ENCODE results near the gene RILPL1.
"Not testable (repeated sequence)": the region's sequence is repeated elsewhere in the genome, so short reads cannot be mapped to it uniquely, and the experiment has no call there.

The RILPL1 gene
- 5.3 to 7.3 (median 6.6) reads per million in 3 donors for total RNA-seq

GRCh38 chr12:123533672-123534643, at the start of gene RILPL1:
TSS of gene RILPL1 (minus strand) at chr12:123533719. CDS start at chr12:123533482, 237 bp downstream.
- peaks cover 17% of the 10 kb centered on the region for H3K4me1 ChIP-seq (ENCODE audit: control insufficient read depth, insufficient read depth, low read length, poor library complexity, severe bottlenecking)
- peak; percentile 7 to 27 (median 21) for DNase-seq
- no peaks in the 10 kb centered on the region for H3K36me3 ChIP-seq (ENCODE audit: control insufficient read depth, insufficient read depth, low read length)
- peak within 1 kb of the TSS; percentile 73 for H3K4me3 ChIP-seq (ENCODE audit: insufficient read depth, low read depth, low read length, poor library complexity, severe bottlenecking)
- H3K27me3 ChIP-seq (replicated peaks; ENCODE audit: control insufficient read depth, insufficient read depth, low read length, poor library complexity, severe bottlenecking), result no peaks in the 10 kb centered on the region
- H3K27ac ChIP-seq (ENCODE audit: insufficient read depth, low read length, poor library complexity, severe bottlenecking), result peak within 1 kb of the TSS; percentile 25
- H3K9me3 ChIP-seq (ENCODE audit: control insufficient read depth, low read length), result no peaks in the 10 kb centered on the region

DNA sequence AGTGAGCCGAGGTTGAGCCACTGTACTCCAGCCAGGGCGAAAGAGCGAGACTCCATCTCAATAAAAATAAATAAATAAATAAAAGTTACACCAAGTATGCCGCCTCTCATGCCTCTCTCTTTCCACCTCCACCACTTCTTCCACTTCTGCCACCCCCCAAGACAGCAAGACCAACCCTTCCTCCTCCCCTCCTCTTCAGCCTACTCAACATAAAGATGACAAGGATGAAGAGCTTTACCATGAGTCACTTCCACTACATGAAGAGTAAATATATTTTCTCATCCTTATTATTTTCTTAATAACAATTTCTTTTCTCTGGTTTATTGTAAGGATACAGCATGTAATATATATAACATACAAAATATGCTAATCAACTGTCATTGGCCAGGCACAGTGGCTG, 47.3 kb upstream of the RILPL1 start:
- Histone ChIP-seq H3K4me3 (ENCODE audit: insufficient read depth, low read depth, low read length, poor library complexity, severe bottlenecking) (no peak overlapping the region), H3K9me3 (ENCODE audit: control insufficient read depth, low read length) (no peaks in the 10 kb centered on the region), H3K27ac (ENCODE audit: insufficient read depth, low read length, poor library complexity, severe bottlenecking) (no peak overlapping the region), H3K4me1 (ENCODE audit: control insufficient read depth, insufficient read depth, low read length, poor library complexity, severe bottlenecking) (peaks cover 18% of the 10 kb centered on the region), H3K36me3 (ENCODE audit: control insufficient read depth, insufficient read depth, low read length) (no peaks in the 10 kb centered on the region), H3K27me3 (replicated peaks; ENCODE audit: control insufficient read depth, insufficient read depth, low read length, poor library complexity, severe bottlenecking) (no peaks in the 10 kb centered on the region)
- no peak for DNase-seq

GRCh38 chr12:123578829-123579228, 45.3 kb upstream of the RILPL1 start:
- not testable (repeated sequence) for H3K36me3 ChIP-seq (ENCODE audit: control insufficient read depth, insufficient read depth, low read length)

DNA sequence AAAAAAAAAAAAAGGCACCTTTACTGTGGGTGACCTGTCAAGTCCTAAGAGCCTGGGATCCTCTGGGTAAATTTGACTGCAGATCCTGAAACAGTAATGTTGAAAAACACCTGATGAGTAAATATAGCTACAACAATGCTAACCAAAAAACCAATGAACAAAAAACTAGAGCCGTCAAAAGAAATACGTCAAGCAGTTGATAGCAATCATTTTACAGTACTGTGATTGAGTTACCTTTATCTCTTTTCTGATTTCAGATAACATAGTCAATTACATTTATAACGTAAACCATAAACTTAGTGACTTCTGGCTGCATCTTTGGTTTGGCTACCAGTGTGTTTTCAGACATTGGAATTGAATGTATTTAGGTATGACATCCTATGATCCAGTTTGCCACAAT, 44.7 kb upstream of the RILPL1 start:
- no peak for DNase-seq
- Histone ChIP-seq H3K4me3 (ENCODE audit: insufficient read depth, low read depth, low read length, poor library complexity, severe bottlenecking) (no peak overlapping the region), H3K27me3 (replicated peaks; ENCODE audit: control insufficient read depth, insufficient read depth, low read length, poor library complexity, severe bottlenecking) (no peaks in the 10 kb centered on the region), H3K4me1 (ENCODE audit: control insufficient read depth, insufficient read depth, low read length, poor library complexity, severe bottlenecking) (peaks cover 8% of the 10 kb centered on the region), H3K9me3 (ENCODE audit: control insufficient read depth, low read length) (no peaks in the 10 kb centered on the region), H3K27ac (ENCODE audit: insufficient read depth, low read length, poor library complexity, severe bottlenecking) (no peak overlapping the region), H3K36me3 (ENCODE audit: control insufficient read depth, insufficient read depth, low read length) (no peaks in the 10 kb centered on the region)

More at GRCh38 chr12:123578829-123579228, 45.3 kb upstream of the RILPL1 start:
- not testable (repeated sequence) for DNase-seq; H3K27me3 ChIP-seq (replicated peaks; ENCODE audit: control insufficient read depth, insufficient read depth, low read length, poor library complexity, severe bottlenecking); H3K27ac ChIP-seq (ENCODE audit: insufficient read depth, low read length, poor library complexity, severe bottlenecking); H3K4me3 ChIP-seq (ENCODE audit: insufficient read depth, low read depth, low read length, poor library complexity, severe bottlenecking); H3K9me3 ChIP-seq (ENCODE audit: control insufficient read depth, low read length); H3K4me1 ChIP-seq (ENCODE audit: control insufficient read depth, insufficient read depth, low read length, poor library complexity, severe bottlenecking)

- Histone ChIP-seq H3K4me3 (ENCODE audit: insufficient read depth, low read depth, low read length, poor library complexity, severe bottlenecking) (no peak overlapping the region), H3K36me3 (ENCODE audit: control insufficient read depth, insufficient read depth, low read length) (no peaks in the 10 kb centered on the region), H3K27ac (ENCODE audit: insufficient read depth, low read length, poor library complexity, severe bottlenecking) (no peak overlapping the region), H3K27me3 (replicated peaks; ENCODE audit: control insufficient read depth, insufficient read depth, low read length, poor library complexity, severe bottlenecking) (no peaks in the 10 kb centered on the region), H3K4me1 (ENCODE audit: control insufficient read depth, insufficient read depth, low read length, poor library complexity, severe bottlenecking) (no peaks in the 10 kb centered on the region), H3K9me3 (ENCODE audit: control insufficient read depth, low read length) (no peaks in the 10 kb centered on the region)
- DNase-seq, result no peak
Measured at GRCh38 chr12:123576611-123577010, 43.1 kb upstream of the RILPL1 start.

GRCh38 chr12:123573870-123574269, 40.4 kb upstream of the RILPL1 start:
- Histone ChIP-seq H3K36me3 (ENCODE audit: control insufficient read depth, insufficient read depth, low read length) (no peaks in the 10 kb centered on the region), H3K4me3 (ENCODE audit: insufficient read depth, low read depth, low read length, poor library complexity, severe bottlenecking) (no peak overlapping the region), H3K27me3 (replicated peaks; ENCODE audit: control insufficient read depth, insufficient read depth, low read length, poor library complexity, severe bottlenecking) (no peaks in the 10 kb centered on the region), H3K27ac (ENCODE audit: insufficient read depth, low read length, poor library complexity, severe bottlenecking) (no peak overlapping the region), H3K9me3 (ENCODE audit: control insufficient read depth, low read length) (no peaks in the 10 kb centered on the region), H3K4me1 (ENCODE audit: control insufficient read depth, insufficient read depth, low read length, poor library complexity, severe bottlenecking) (no peaks in the 10 kb centered on the region)
- no peak for DNase-seq

- no peak overlapping the region for H3K4me3 ChIP-seq (ENCODE audit: insufficient read depth, low read depth, low read length, poor library complexity, severe bottlenecking)
- no peaks in the 10 kb centered on the region for H3K36me3 ChIP-seq (ENCODE audit: control insufficient read depth, insufficient read depth, low read length)
- no peaks in the 10 kb centered on the region for H3K4me1 ChIP-seq (ENCODE audit: control insufficient read depth, insufficient read depth, low read length, poor library complexity, severe bottlenecking)
- H3K9me3 ChIP-seq (ENCODE audit: control insufficient read depth, low read length), result no peaks in the 10 kb centered on the region
- H3K27ac ChIP-seq (ENCODE audit: insufficient read depth, low read length, poor library complexity, severe bottlenecking), result no peak overlapping the region
- no peaks in the 10 kb centered on the region for H3K27me3 ChIP-seq (replicated peaks; ENCODE audit: control insufficient read depth, insufficient read depth, low read length, poor library complexity, severe bottlenecking)
- no peak for DNase-seq
Measured at GRCh38 chr12:123572391-123572790, 38.9 kb upstream of the RILPL1 start.

DNA sequence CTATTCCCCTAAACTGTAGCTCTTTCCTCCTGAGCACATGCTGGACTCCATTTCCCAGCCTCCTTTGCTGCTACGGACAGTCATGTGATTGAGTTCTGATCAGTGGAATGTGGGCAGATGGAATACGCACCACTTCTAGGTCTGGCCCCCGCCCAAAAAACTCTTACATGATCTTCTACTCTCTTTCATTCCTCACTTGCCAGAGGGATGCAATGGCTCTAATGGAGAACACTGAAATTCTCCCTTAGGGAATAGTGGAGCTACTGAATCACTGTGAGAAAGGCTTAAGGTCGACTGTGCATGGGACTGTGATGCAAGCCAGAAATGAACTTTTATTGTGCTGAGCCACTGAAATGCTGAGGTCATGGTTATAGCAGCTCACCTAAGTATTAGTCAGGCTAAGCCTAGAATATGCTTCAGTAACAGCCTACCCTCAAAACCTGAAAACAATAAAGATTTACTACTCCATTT, 37.9 kb upstream of the RILPL1 start:
- no peaks in the 10 kb centered on the region for H3K36me3 ChIP-seq (ENCODE audit: control insufficient read depth, insufficient read depth, low read length)
- H3K9me3 ChIP-seq (ENCODE audit: control insufficient read depth, low read length), result no peaks in the 10 kb centered on the region
- no peak overlapping the region for H3K27ac ChIP-seq (ENCODE audit: insufficient read depth, low read length, poor library complexity, severe bottlenecking)
- no peaks in the 10 kb centered on the region for H3K27me3 ChIP-seq (replicated peaks; ENCODE audit: control insufficient read depth, insufficient read depth, low read length, poor library complexity, severe bottlenecking)
- no peaks in the 10 kb centered on the region for H3K4me1 ChIP-seq (ENCODE audit: control insufficient read depth, insufficient read depth, low read length, poor library complexity, severe bottlenecking)
- DNase-seq, result no peak
- H3K4me3 ChIP-seq (ENCODE audit: insufficient read depth, low read depth, low read length, poor library complexity, severe bottlenecking), result no peak overlapping the region

GRCh38 chr12:123559468-123559867, 25.9 kb upstream of the RILPL1 start:
- no peak overlapping the region for H3K27ac ChIP-seq (ENCODE audit: insufficient read depth, low read length, poor library complexity, severe bottlenecking)
- no peaks in the 10 kb centered on the region for H3K4me1 ChIP-seq (ENCODE audit: control insufficient read depth, insufficient read depth, low read length, poor library complexity, severe bottlenecking)
- H3K27me3 ChIP-seq (replicated peaks; ENCODE audit: control insufficient read depth, insufficient read depth, low read length, poor library complexity, severe bottlenecking), result no peaks in the 10 kb centered on the region
- DNase-seq, result no peak
- no peaks in the 10 kb centered on the region for H3K9me3 ChIP-seq (ENCODE audit: control insufficient read depth, low read length)
- H3K4me3 ChIP-seq (ENCODE audit: insufficient read depth, low read depth, low read length, poor library complexity, severe bottlenecking), result no peak overlapping the region
- no peaks in the 10 kb centered on the region for H3K36me3 ChIP-seq (ENCODE audit: control insufficient read depth, insufficient read depth, low read length)

DNA sequence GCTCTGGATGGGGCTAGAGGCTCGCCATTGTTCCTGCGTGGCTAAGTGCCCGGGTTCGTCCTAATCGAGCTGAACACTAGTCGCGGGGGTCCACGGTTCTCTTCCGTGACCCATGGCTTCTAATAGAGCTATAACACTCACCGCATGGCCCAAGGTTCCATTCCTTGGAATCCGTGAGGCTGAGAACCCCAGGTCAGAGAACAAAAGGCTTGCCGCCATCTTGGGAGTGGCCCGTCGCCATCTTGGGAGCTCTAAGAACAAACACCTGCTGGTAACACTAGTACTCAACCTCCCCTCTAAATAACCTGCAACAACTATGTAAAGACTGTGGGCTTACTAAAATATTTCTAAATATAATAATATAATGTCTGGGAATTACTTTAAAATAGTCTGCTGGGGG, 25.0 kb upstream of the RILPL1 start:
- H3K9me3 ChIP-seq (ENCODE audit: control insufficient read depth, low read length); H3K4me1 ChIP-seq (ENCODE audit: control insufficient read depth, insufficient read depth, low read length, poor library complexity, severe bottlenecking); H3K27ac ChIP-seq (ENCODE audit: insufficient read depth, low read length, poor library complexity, severe bottlenecking); DNase-seq; H3K36me3 ChIP-seq (ENCODE audit: control insufficient read depth, insufficient read depth, low read length); H3K27me3 ChIP-seq (replicated peaks; ENCODE audit: control insufficient read depth, insufficient read depth, low read length, poor library complexity, severe bottlenecking); H3K4me3 ChIP-seq (ENCODE audit: insufficient read depth, low read depth, low read length, poor library complexity, severe bottlenecking): not testable (repeated sequence)

Measured in effector memory CD4-positive, alpha-beta T cell (primary cell).